H1 (cell line): ENCODE results near the gene MACROD2. TPM values are rescaled to one million over a fixed set of nuclear protein-coding genes. Genes with fewer than 3 reads are reported as not detected.

Source experiments
- CTCF ChIA-PET: fragments of 300-600 bp; sonication (Branson Sonifier 250); formaldehyde crosslinking; loops from one replicate; lab custom pipeline; 2021; ENCODE audit not compliant: partially characterized antibody; lab: Charles Lee
- POLR2A ChIA-PET: fragments of 300-600 bp; sonication (Branson Sonifier 250); formaldehyde crosslinking; loops from one replicate; lab custom pipeline; 2021; ENCODE audit warnings: inconsistent platforms; ENCODE audit not compliant: partially characterized antibody; lab: Charles Lee
- DNase-seq, 2 experiments: peaks; one replicate each; pipeline versions ENCODE4 v3.0.0 to v3.0.0-alpha.2; 2010 to 2022; ENCODE audit warnings: low spot score in 2 of 2, low read depth in 1 of 2, mixed read lengths in 1 of 2
- FAIRE-seq: peaks from 2 replicates; lab custom pipeline; 2011; peaks lifted over from hg19 to GRCh38; lab: Jason Lieb, UNC
- H2AFZ ChIP-seq: 2 replicates; pipeline ENCODE4 v1.8.1; 2012; ENCODE audit warnings: low read length, inconsistent platforms
- H2AK5ac ChIP-seq: 2 replicates; pipeline ENCODE4 v1.6.1; 2013; ENCODE audit warnings: low read depth, low read length
- H2BK120ac ChIP-seq: replicated peaks from 2 replicates; pipeline ENCODE3; 2013; ENCODE audit warnings: low read depth, low read length, inconsistent platforms
- H2BK12ac ChIP-seq: 2 replicates; pipeline ENCODE4 v1.6.1; 2013; ENCODE audit warnings: low read depth, low read length
- H2BK15ac ChIP-seq: 2 replicates; pipeline ENCODE4 v1.6.1; 2013; ENCODE audit warnings: low read length
- H2BK20ac ChIP-seq: 2 replicates; pipeline ENCODE4 v1.6.1; 2013; ENCODE audit warnings: low read length
- H2BK5ac ChIP-seq: 2 replicates; pipeline ENCODE4 v1.6.1; 2013; ENCODE audit warnings: low read depth, low read length
- H3K14ac ChIP-seq: 2 replicates; pipeline ENCODE4 v1.6.1; 2013; ENCODE audit warnings: inconsistent platforms; ENCODE audit not compliant: insufficient read length
- H3K18ac ChIP-seq: 2 replicates; pipeline ENCODE4 v1.6.1; 2013; ENCODE audit warnings: low read length; ENCODE audit errors: extremely low read depth
- H3K23ac ChIP-seq: 2 replicates; pipeline ENCODE4 v1.6.1; 2013; ENCODE audit warnings: inconsistent platforms; ENCODE audit not compliant: insufficient read length
- H3K23me2 ChIP-seq: 2 replicates; pipeline ENCODE4 v1.6.1; 2013; ENCODE audit warnings: low read depth, low read length
- H3K27ac ChIP-seq: 2 replicates; pipeline ENCODE4 v1.6.1; 2011; ENCODE audit warnings: low read depth, low read length, inconsistent platforms
- H3K27me3 ChIP-seq, 4 experiments: replicated peaks in 1 of 4; 1 replicate in 1 of 4; 2 replicates in 3 of 4; pipeline versions ENCODE4 v1.6.1 to v1.8.1; 2011 to 2013; ENCODE audit warnings: low read length in 3 of 4, mild to moderate bottlenecking in 3 of 4, inconsistent platforms in 2 of 4, mixed read lengths in 2 of 4, moderate library complexity in 1 of 4; ENCODE audit not compliant: control insufficient read depth in 3 of 4, insufficient read depth in 3 of 4; ENCODE audit errors: extremely low read depth in 1 of 4
- H3K36me3 ChIP-seq, 4 experiments: 2 replicates each; pipeline versions ENCODE4 v1.6.1 to v1.8.1; 2011 to 2013; ENCODE audit warnings: mild to moderate bottlenecking in 4 of 4, low read length in 3 of 4, moderate library complexity in 2 of 4, control low read depth in 1 of 4, inconsistent platforms in 1 of 4; ENCODE audit not compliant: insufficient read depth in 4 of 4, control insufficient read depth in 2 of 4
- H3K4ac ChIP-seq: replicated peaks from 2 replicates; pipeline ENCODE3; 2013; ENCODE audit warnings: low read length, low read depth, mixed read lengths, inconsistent platforms; ENCODE audit not compliant: insufficient read length
- H3K4me1 ChIP-seq, 4 experiments: replicated peaks in 1 of 4; 1 replicate in 1 of 4; 2 replicates in 3 of 4; pipeline versions ENCODE4 v1.6.1 to v1.8.1; 2011 to 2013; ENCODE audit warnings: low read length in 3 of 4, inconsistent platforms in 2 of 4, mixed read lengths in 1 of 4; ENCODE audit not compliant: insufficient read depth in 4 of 4, control insufficient read depth in 3 of 4
- H3K4me2 ChIP-seq, 2 experiments: 2 replicates each; pipeline versions ENCODE4 v1.6.1 to v1.8.1; 2011 to 2013; ENCODE audit warnings: low read depth in 2 of 2, low read length in 2 of 2, control low read depth in 1 of 2, inconsistent platforms in 1 of 2, mild to moderate bottlenecking in 1 of 2; ENCODE audit not compliant: insufficient read depth in 1 of 2
- H3K4me3 ChIP-seq, 4 experiments: fragments of 200-600, 300-600 bp in 1 of 4; sonication (generic), shearing (Covaris generic), sonication (Bioruptor Twin) in 1 of 4; 2 replicates each; pipeline versions ENCODE4 v1.5.1 to v1.8.1; 2011 to 2016; ENCODE audit warnings: low read length in 4 of 4, low read depth in 3 of 4, control low read depth in 2 of 4, inconsistent platforms in 2 of 4, mild to moderate bottlenecking in 2 of 4, mixed read lengths in 1 of 4, moderate library complexity in 1 of 4; ENCODE audit not compliant: insufficient read depth in 2 of 4; ENCODE audit errors: extremely low read depth in 1 of 4
- H3K56ac ChIP-seq: replicated peaks from 2 replicates; pipeline ENCODE3; 2013; ENCODE audit warnings: low read depth, mild to moderate bottlenecking, mixed read lengths, low read length, inconsistent platforms; ENCODE audit not compliant: insufficient read length
- H3K79me1 ChIP-seq: 2 replicates; pipeline ENCODE4 v1.6.1; 2013; ENCODE audit warnings: low read depth, low read length, control low read depth
- H3K79me2 ChIP-seq, 2 experiments: 2 replicates each; pipeline versions ENCODE4 v1.6.1 to v1.8.1; 2012 to 2013; ENCODE audit warnings: low read length in 2 of 2, mild to moderate bottlenecking in 2 of 2, inconsistent platforms in 1 of 2; ENCODE audit not compliant: insufficient read depth in 2 of 2, control insufficient read depth in 1 of 2
- H3K9ac ChIP-seq, 4 experiments: replicated peaks in 1 of 4; 1 replicate in 1 of 4; 2 replicates in 3 of 4; pipeline versions ENCODE4 v1.6.1 to v1.8.1; 2011 to 2013; ENCODE audit warnings: low read depth in 3 of 4, low read length in 3 of 4, control low read depth in 2 of 4, mild to moderate bottlenecking in 2 of 4, moderate library complexity in 2 of 4, inconsistent platforms in 1 of 4; ENCODE audit errors: extremely low read depth in 1 of 4
- H3K9me3 ChIP-seq, 2 experiments: 2 replicates each; pipeline versions ENCODE4 v1.6.1 to v1.8.1; 2012 to 2013; ENCODE audit warnings: mild to moderate bottlenecking in 2 of 2, moderate library complexity in 2 of 2, control low read depth in 1 of 2, inconsistent platforms in 1 of 2, low read depth in 1 of 2, low read length in 1 of 2, mixed read lengths in 1 of 2; ENCODE audit not compliant: insufficient read depth in 2 of 2
- H4K20me1 ChIP-seq, 2 experiments: replicated peaks in 1 of 2; 2 replicates each; pipeline versions ENCODE3 to v1.8.1; 2011 to 2013; ENCODE audit warnings: inconsistent platforms in 2 of 2, low read length in 2 of 2, mild to moderate bottlenecking in 1 of 2; ENCODE audit not compliant: insufficient read depth in 2 of 2, control insufficient read depth in 1 of 2
- H4K5ac ChIP-seq: 2 replicates; pipeline ENCODE4 v1.6.1; 2013; ENCODE audit warnings: low read length, low read depth, mixed read lengths, inconsistent platforms; ENCODE audit not compliant: insufficient read length
- H4K8ac ChIP-seq: 2 replicates; pipeline ENCODE4 v1.8.0; 2013; ENCODE audit warnings: mild to moderate bottlenecking, moderate library complexity, low read length, inconsistent platforms; ENCODE audit not compliant: insufficient read depth; ENCODE audit errors: extremely low read depth
- H4K91ac ChIP-seq: replicated peaks from 2 replicates; pipeline ENCODE3; 2013; ENCODE audit warnings: low read length, mixed read lengths, inconsistent platforms; ENCODE audit not compliant: insufficient read length
- BACH1 ChIP-seq: IDR thresholded peaks from 2 replicates; pipeline ENCODE4 v1.6.1; 2012; ENCODE audit warnings: low read length, improper control_type of control experiment
- CHD1 ChIP-seq: IDR thresholded peaks from 2 replicates; pipeline ENCODE4 v1.6.1; 2012; ENCODE audit warnings: low read depth, low read length, improper control_type of control experiment
- CTBP2 ChIP-seq: IDR thresholded peaks from 2 replicates; pipeline ENCODE4 v1.7.0; 2011; ENCODE audit warnings: borderline replicate concordance, mild to moderate bottlenecking, moderate library complexity, mixed read lengths, low read length; ENCODE audit not compliant: insufficient read depth, insufficient read length
- HDAC6 ChIP-seq: IDR thresholded peaks from one replicate; pipeline ENCODE4 v1.7.1; 2012; ENCODE audit warnings: low read depth, mild to moderate bottlenecking, inconsistent platforms, low read length, moderate library complexity
- JUN ChIP-seq: IDR thresholded peaks from 2 replicates; pipeline ENCODE4 v1.6.1; 2011; ENCODE audit warnings: low read depth, mild to moderate bottlenecking, improper control_type of control experiment, low read length
- KDM1A ChIP-seq: fragments of 200-600, 300-600 bp; sonication (generic); IDR thresholded peaks from 2 replicates; pipeline ENCODE4 v1.7.1; 2016; ENCODE audit warnings: mild to moderate bottlenecking, low read length, borderline replicate concordance
- POLR2AphosphoS5 ChIP-seq: IDR thresholded peaks from 2 replicates; pipeline ENCODE4 v1.6.1; 2011; ENCODE audit warnings: low read depth, low read length
- RAD21 ChIP-seq, 2 experiments: IDR thresholded peaks in 1 of 2; conservative IDR thresholded peaks in 1 of 2; 2 replicates each; pipeline ENCODE4 v1.6.1; 2011; ENCODE audit warnings: low read depth in 2 of 2, low read length in 2 of 2, improper control_type of control experiment in 1 of 2, inconsistent platforms in 1 of 2, mild to moderate bottlenecking in 1 of 2, moderate library complexity in 1 of 2
- SIRT6 ChIP-seq: IDR thresholded peaks from one replicate; pipeline ENCODE4 v1.7.1; 2012; ENCODE audit warnings: low read length, inconsistent platforms
- SP2 ChIP-seq: IDR thresholded peaks from 2 replicates; pipeline ENCODE4 v1.6.1; 2012; ENCODE audit warnings: mild to moderate bottlenecking, low read length, inconsistent platforms
- SUZ12 ChIP-seq: fragments of 200-600 bp; sonication (generic); IDR thresholded peaks from 2 replicates; pipeline ENCODE4 v1.6.1; 2012; ENCODE audit warnings: mild to moderate bottlenecking, inconsistent platforms, low read length, moderate library complexity, mixed read lengths
- TAF7 ChIP-seq: optimal IDR thresholded peaks from 2 replicates; pipeline ENCODE3; 2011; ENCODE audit warnings: low read depth, mild to moderate bottlenecking, inconsistent platforms, low read length, moderate library complexity, borderline replicate concordance
- WGBS, 2 experiments: shearing (Covaris generic) in 1 of 2; methylation state at CpG; one replicate each; pipeline versions ENCODE4 v1.1.6 to v1.1.7; 2013 to 2015; ENCODE audit warnings: low lambda C conversion rate in 2 of 2, mixed read lengths in 2 of 2, inconsistent platforms in 1 of 2, low coverage in 1 of 2, missing lambda C conversion rate in 1 of 2; ENCODE audit not compliant: insufficient replicate concordance in 2 of 2, insufficient coverage in 1 of 2, insufficient read length in 1 of 2; ENCODE audit errors: extremely low coverage in 1 of 2, missing lambda C conversion rate in 1 of 2; 5-methylcytosine and 5-hydroxymethylcytosine counted together
- polyA plus RNA-seq, 7 experiments: library from polyadenylated mRNA; depleted of rRNA in 3 of 7; stranded (reverse) in 5 of 7; unstranded in 2 of 7; fragments of >200 nt in 5 of 7; fragments of 200-250 nt in 2 of 7; gene quantifications; 1 replicate in 5 of 7; 2 replicates in 1 of 7; 4 replicates in 1 of 7; pipeline versions ENCODE4 v1.2.1 to v1.2.3, GENCODE V29; 2011 to 2013; ENCODE audit warnings: missing spikeins in 2 of 7, mixed read lengths in 2 of 7
- total RNA-seq: library from RNA; stranded (reverse); fragmentation: NEBNext Ultra II Directional; extraction: Animal tissue kit (Norgen Biotek cat#: 25700); gene quantifications from 2 replicates; pipeline ENCODE4 v1.2.1, GENCODE V29; 2021
- TF ChIP-seq, protein P1 (sequence below): IDR thresholded peaks from 2 replicates; pipeline ENCODE4 v1.6.1; 2011; ENCODE audit warnings: low read depth, mild to moderate bottlenecking, low read length; ENCODE audit not compliant: insufficient read depth
- TF ChIP-seq, protein P2 (sequence below): IDR thresholded peaks from 2 replicates; pipeline ENCODE4 v1.6.1; 2012; ENCODE audit warnings: inconsistent platforms

The MACROD2 gene
- total and polyA plus RNA-seq, 2 of the 8 experiments (the other 6 are each of a cell fraction or from before 2014, with no cell fraction given) = 0.70 to 3.9 TPM

DNA sequence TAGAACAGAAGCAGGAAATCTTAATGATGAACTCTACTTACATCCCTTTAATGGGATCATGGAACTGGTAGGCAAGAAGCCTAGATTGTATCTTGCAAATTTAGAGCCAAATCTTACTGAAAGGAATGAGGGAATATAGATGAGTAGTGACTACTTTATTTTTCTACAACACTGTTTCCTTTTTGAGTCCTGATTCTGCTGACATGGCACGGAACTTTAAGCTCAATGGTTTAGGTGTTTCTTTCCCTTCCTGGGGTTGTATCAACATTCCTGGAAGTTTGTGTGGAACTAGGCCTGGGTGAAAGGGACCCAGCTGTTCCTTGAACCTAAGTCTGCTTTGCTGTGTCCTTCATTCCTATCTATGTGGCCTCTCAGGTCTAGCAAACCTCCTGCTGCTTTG is 1047.4 kb downstream of the MACROD2 start:
- 100% methylated on average over 1 of the region's 1 CpG; no CpG with 5 or more reads in 1 of the 2 experiments for WGBS, 2 experiments
- POLR2A ChIA-PET = no interaction called here
- TF ChIP-seq HDAC6 (no peak), KDM1A (no peak), SP2 (no peak), SIRT6 (no peak), JUN (no peak), TAF7 (no peak), SUZ12 (no peak), BACH1 (no peak), POLR2AphosphoS5 (no peak), RAD21 (IDR thresholded peaks at IDR 0.05 in 1 of 2, conservative IDR thresholded peaks at IDR 0.05 in 1 of 2; ENCODE audit: low read depth in 2 of 2, low read length in 2 of 2) (no peak), CHD1 (no peak), CTBP2 (no peak)
- TF ChIP-seq, protein P1, sequence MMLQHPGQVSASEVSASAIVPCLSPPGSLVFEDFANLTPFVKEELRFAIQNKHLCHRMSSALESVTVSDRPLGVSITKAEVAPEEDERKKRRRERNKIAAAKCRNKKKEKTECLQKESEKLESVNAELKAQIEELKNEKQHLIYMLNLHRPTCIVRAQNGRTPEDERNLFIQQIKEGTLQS = no peak
- TF ChIP-seq, protein P2, sequence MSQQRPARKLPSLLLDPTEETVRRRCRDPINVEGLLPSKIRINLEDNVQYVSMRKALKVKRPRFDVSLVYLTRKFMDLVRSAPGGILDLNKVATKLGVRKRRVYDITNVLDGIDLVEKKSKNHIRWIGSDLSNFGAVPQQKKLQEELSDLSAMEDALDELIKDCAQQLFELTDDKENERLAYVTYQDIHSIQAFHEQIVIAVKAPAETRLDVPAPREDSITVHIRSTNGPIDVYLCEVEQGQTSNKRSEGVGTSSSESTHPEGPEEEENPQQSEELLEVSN = no peak

More for the DNA sequence above, 1047.4 kb downstream of the MACROD2 start:
- no peak overlapping the region for H4K5ac ChIP-seq
- no peak overlapping the region for H3K27ac ChIP-seq
- no peaks in the 10 kb centered on the region for H3K9me3 ChIP-seq
- H3K79me1 ChIP-seq = no peaks in the 10 kb centered on the region
- H2AK5ac ChIP-seq = no peak overlapping the region
- H4K20me1 ChIP-seq = no peaks in the 10 kb centered on the region
- FAIRE-seq = no peak
- no peak overlapping the region for H3K56ac ChIP-seq
- no peak overlapping the region for H3K4ac ChIP-seq
- no peak overlapping the region for H4K91ac ChIP-seq
- H3K4me3 ChIP-seq = no peak overlapping the region
- H3K9ac ChIP-seq = no peak overlapping the region
- H3K79me2 ChIP-seq = no peaks in the 10 kb centered on the region
- no peak overlapping the region for H3K18ac ChIP-seq
- H3K14ac ChIP-seq = no peak overlapping the region
- no peaks in the 10 kb centered on the region; the same call in 1 of the 2 replicates for H3K23me2 ChIP-seq
- no peaks in the 10 kb centered on the region for H3K4me1 ChIP-seq
- no peak overlapping the region for H2BK12ac ChIP-seq
- no peak overlapping the region for H3K4me2 ChIP-seq
- H2BK15ac ChIP-seq = no peak overlapping the region
- no peak overlapping the region for H2BK5ac ChIP-seq
- no peak for DNase-seq
- H2AFZ ChIP-seq = no peak overlapping the region
- H3K23ac ChIP-seq = no peak overlapping the region
- H3K36me3 ChIP-seq = no peaks in the 10 kb centered on the region
- no peaks in the 10 kb centered on the region for H3K27me3 ChIP-seq
- no peak overlapping the region for H4K8ac ChIP-seq
- CTCF ChIA-PET = no interaction called here
- no peak overlapping the region for H2BK20ac ChIP-seq
- no peak overlapping the region for H2BK120ac ChIP-seq
